Ovary (tissue), 3 donors: ENCODE measurements around the gene LCTL.

Source experiments
- POLR2A ChIP-seq: fragments of 450-650 bp; IDR thresholded peaks from one replicate; pipeline ENCODE4 v1.6.1; 2017; ENCODE audit warnings: antibody characterized with exemption, mild to moderate bottlenecking, moderate library complexity
- TF ChIP-seq, protein P1 (sequence below), 3 donors: fragments of 450-650 bp in 2 of 3; fragments of 200-600 bp in 1 of 3; IDR thresholded peaks; one replicate each; pipeline versions ENCODE4 v1.5.1 to v1.8.0; 2016 to 2022; ENCODE audit warnings: antibody characterized with exemption in 3 of 3, mild to moderate bottlenecking in 1 of 3
- donor health status: DM: no; HTN: no; CAD: no.

DNA sequence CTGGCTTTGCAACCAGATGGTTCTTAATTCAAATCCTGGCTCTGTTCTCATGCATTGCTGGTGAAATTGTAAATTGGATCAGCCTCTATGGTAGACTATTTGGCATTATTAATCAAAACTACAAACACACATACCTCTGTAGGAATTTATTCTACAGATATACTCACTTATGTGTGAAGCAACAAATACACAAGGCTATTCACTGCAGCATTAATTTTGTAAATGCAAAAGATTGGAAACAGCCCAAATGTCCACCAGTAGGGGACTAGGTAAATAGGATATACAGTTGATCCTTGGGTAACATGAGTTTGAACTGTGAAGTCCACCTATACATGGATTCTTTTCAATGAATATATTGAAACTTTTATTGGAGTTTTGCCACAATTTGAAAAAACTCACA, 29.5 kb upstream of the LCTL start:
- TF ChIP-seq, protein P1, sequence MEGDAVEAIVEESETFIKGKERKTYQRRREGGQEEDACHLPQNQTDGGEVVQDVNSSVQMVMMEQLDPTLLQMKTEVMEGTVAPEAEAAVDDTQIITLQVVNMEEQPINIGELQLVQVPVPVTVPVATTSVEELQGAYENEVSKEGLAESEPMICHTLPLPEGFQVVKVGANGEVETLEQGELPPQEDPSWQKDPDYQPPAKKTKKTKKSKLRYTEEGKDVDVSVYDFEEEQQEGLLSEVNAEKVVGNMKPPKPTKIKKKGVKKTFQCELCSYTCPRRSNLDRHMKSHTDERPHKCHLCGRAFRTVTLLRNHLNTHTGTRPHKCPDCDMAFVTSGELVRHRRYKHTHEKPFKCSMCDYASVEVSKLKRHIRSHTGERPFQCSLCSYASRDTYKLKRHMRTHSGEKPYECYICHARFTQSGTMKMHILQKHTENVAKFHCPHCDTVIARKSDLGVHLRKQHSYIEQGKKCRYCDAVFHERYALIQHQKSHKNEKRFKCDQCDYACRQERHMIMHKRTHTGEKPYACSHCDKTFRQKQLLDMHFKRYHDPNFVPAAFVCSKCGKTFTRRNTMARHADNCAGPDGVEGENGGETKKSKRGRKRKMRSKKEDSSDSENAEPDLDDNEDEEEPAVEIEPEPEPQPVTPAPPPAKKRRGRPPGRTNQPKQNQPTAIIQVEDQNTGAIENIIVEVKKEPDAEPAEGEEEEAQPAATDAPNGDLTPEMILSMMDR (IDR thresholded peaks at IDR 0.05), result no peak
- no peak for TF ChIP-seq POLR2A
